ENCODE data around the gene APBA3.

- TF ChIP-seq, protein P1, sequence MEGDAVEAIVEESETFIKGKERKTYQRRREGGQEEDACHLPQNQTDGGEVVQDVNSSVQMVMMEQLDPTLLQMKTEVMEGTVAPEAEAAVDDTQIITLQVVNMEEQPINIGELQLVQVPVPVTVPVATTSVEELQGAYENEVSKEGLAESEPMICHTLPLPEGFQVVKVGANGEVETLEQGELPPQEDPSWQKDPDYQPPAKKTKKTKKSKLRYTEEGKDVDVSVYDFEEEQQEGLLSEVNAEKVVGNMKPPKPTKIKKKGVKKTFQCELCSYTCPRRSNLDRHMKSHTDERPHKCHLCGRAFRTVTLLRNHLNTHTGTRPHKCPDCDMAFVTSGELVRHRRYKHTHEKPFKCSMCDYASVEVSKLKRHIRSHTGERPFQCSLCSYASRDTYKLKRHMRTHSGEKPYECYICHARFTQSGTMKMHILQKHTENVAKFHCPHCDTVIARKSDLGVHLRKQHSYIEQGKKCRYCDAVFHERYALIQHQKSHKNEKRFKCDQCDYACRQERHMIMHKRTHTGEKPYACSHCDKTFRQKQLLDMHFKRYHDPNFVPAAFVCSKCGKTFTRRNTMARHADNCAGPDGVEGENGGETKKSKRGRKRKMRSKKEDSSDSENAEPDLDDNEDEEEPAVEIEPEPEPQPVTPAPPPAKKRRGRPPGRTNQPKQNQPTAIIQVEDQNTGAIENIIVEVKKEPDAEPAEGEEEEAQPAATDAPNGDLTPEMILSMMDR (IDR thresholded peaks at IDR 0.05; ENCODE audit: low read depth, low read length), result no peak
- no peak for TF ChIP-seq POLR2A (IDR thresholded peaks at IDR 0.05; ENCODE audit: extremely low read depth, insufficient read length)
Measured at GRCh38 chr19:3803986-3804385, 42.5 kb upstream of the APBA3 start.

All from NB4 (cell line).